Activated CD4-positive, CD25-positive, alpha-beta regulatory T cell treated with anti-CD3 and anti-CD28 coated beads, Interleukin-2, amount 50 U/mL, for 72 hours (primary cell): ENCODE data around the gene ZNF524.

Experiments
- DNase-seq: peaks from one replicate; pipeline ENCODE4 v3.0.0; 2021

Gene ZNF524

DNA sequence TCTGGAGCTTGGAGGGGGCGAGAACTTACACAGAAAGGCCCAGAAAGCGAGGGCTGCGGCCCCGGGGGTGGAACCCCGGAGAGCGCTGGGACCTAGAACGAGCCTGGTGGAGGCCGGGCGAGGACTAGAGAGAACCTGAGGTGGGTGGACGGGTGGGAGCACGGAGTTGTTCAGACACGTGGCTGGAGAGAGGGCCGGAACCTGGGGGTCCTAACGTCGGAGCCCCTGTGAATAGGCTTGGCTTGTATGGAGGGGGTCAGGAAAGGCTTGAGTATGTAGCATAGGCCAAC, 43.7 kb downstream of the ZNF524 start:
- no peak for DNase-seq

DNA sequence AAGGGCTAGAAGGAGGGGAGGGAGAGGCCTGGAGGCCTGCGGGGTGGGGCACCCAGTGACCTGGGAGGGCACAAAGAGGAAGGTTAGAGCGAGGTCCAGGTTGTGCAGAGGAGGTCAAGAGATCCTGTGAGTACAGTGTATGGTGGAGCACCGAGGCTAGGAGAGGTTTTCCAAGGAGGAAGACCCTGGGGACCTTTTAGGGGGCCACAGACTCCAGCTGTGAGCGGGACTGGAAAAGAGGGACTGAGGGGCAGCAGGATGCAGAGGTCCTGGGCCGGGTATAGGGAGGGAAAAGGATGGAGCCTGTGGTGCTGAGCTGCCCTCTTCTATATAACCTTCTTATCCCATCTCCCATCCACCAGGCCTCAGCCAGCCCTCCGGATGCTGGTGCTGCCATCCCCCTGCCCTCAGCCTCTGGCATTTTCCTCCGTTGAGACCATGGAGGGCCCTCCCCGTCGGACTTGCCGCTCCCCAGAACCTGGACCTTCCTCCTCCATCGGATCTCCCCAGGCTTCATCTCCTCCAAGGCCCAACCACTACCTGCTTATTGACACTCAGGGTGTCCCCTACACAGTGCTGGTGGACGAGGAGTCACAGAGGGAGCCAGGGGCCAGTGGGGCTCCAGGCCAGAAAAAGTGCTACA, 44.2 kb downstream of the ZNF524 start:
- no peak for DNase-seq

DNA sequence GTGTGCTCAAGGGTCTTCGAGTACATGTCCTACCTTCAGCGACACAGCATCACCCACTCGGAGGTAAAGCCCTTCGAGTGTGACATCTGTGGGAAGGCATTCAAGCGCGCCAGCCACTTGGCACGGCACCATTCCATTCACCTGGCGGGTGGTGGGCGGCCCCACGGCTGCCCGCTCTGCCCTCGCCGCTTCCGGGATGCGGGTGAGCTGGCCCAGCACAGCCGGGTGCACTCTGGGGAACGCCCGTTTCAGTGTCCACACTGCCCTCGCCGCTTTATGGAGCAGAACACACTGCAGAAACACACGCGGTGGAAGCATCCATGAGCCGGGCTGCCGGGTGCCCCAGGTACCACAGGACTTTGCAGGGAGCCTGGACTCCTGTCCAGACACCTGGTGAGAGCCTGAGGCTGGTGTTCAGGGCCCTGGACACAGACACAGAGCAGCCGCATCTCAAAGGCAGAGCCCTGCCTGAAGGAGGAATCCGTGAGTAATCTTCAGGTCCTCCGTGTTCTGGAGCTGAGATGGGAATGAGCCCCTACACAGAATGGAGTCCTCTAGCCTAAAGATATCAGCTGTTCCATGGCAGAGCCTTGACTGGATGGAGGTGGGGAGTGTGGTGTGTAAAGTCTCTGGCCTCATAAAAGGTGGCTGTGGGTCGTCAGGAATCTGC, 44.9 kb downstream of the ZNF524 start:
- DNase-seq: no peak

GRCh38 chr19:55645512-55645881, 45.4 kb downstream of the ZNF524 start:
- DNase-seq: no peak

DNA sequence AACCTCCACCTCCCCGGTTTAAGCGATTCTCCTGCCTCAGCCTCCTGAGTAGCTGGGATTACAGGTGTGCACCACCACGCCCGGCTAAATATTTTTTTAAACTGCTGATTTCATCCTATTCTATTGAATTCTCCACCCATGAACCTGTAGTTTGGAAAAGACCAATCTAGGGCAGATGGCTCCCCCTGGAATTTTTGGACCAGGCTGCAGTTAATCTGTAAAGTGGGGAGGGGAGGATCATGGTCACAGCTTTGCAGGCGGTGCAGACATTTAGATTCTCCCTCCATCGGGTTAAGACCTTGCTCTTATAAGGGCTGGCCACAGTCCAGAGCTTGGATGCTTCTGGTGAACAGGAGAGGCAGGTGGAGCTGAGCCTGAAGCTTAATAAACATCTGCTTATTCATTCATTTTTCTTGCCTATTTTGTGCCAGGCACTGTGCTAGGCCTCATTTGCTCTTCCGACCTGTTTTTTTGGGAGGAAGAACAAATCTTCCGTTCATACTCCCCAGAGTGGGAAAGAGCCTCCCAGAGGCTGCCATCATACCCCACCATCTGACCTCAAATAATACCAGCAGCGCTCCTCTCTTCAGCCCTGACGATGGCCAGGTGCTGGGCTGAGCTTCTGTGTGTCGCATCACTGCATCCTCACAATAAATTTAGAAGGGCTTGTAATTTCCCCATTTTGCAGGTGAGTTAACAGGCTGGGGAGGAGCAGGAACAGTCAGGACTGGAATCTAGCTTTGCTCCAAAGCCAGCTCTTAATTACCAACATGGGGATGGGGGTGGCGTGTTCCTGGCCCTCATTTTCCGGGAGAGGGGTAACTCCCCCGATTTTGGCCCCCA, 47.0 kb downstream of the ZNF524 start:
- DNase-seq: no peak

- no peak for DNase-seq
These were observed 47.9 kb downstream of the ZNF524 start, which contains the start of gene CCDC106 for GRCh38 chr19:55647732-55648584. Gene CCDC106 (plus strand): TSS chr19:55648212. CDS start chr19:55649047, 835 bp downstream.

- DNase-seq: no peak
These were observed 48.6 kb downstream of the ZNF524 start for GRCh38 chr19:55648585-55649267.

GRCh38 chr19:55649268-55650125, 49.4 kb downstream of the ZNF524 start:
- DNase-seq: no peak

- no peak for DNase-seq
These were observed 50.1 kb downstream of the ZNF524 start for GRCh38 chr19:55650126-55650557.

DNA sequence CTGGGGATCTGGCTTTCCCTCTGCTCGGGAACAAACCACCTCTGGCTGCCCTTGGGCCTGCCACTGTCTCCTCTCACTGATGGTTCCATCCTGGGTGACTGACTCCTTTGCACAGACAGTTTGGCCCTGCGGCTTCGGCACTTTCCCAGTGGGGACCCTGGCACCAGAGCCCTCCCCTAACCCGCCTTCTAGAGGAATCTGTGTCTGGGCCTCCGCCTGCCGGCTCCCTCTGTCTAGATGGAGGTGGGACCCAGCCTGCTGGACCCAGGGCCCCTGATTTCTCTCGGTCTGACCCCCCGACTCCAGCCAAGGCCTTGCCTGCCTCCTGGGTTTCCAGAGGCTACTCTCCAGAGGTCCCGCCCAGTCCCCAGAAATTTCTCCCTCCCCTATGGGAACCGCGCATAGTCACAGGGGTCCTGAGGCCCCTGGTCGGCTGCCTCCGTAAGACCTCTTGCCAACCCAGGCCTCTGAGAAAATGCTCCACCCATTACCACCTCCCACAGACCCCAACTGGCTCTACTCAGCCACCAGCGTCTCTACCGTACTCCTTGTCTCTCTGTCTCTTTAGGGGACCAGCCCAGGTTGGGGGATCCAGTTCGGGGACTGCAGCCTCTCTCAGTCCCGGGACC, 50.6 kb downstream of the ZNF524 start:
- no peak for DNase-seq

DNA sequence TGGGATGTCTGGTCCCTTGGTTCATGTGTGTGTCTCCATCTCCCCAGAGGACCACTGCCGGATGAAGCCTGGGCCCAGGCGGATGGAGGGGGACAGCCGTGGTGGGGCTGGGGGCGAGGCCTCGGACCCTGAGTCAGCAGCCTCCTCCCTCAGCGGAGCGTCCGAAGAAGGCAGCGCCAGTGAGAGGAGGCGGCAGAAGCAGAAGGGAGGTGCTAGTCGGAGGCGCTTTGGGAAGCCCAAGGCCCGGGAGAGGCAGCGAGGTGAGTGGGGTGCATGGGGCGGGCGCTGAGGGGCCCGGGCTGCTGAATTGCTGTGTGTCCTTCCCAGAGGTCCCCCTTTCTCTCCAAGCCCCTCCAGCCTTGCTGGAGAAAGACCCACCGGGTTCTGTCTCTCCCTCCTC, 51.1 kb downstream of the ZNF524 start:
- no peak for DNase-seq

GRCh38 chr19:55652311-55653128, 52.4 kb downstream of the ZNF524 start:
- no peak for DNase-seq
